Stomach (tissue), 9 donors: ENCODE data around the gene RUNX1. TPM values are rescaled to one million over a fixed set of nuclear protein-coding genes. Genes with fewer than 3 reads are reported as not detected.

Experiments used
- DNase-seq, 2 donors: peaks; one replicate each; pipeline versions ENCODE4 v3.0.0 to v3.0.0-alpha.2; 2013 to 2019
- H3K27ac ChIP-seq, 5 donors: fragments of 200-600 bp in 4 of 5; sonication (generic) in 4 of 5; one replicate each; pipeline ENCODE4 v1.5.1; 2013 to 2019; ENCODE audit warnings: mild to moderate bottlenecking in 1 of 5, moderate library complexity in 1 of 5
- H3K27me3 ChIP-seq, 3 donors: fragments of 200-600 bp; sonication (generic); one replicate each; pipeline ENCODE4 v1.5.1; 2017 to 2019; ENCODE audit warnings: mixed run types in 1 of 3
- H3K36me3 ChIP-seq, 4 donors: fragments of 200-600 bp; sonication (generic); 1 replicate in 3 of 4; 2 replicates in 1 of 4; pipeline ENCODE4 v1.5.1; 2016 to 2019
- H3K4me1 ChIP-seq, 4 donors: fragments of 200-600 bp; sonication (generic); one replicate each; pipeline ENCODE4 v1.5.1; 2016 to 2019
- H3K4me3 ChIP-seq, 4 donors: fragments of 200-600 bp; sonication (generic) in 3 of 4; one replicate each; pipeline ENCODE4 v1.5.1; 2016 to 2019; ENCODE audit warnings: mild to moderate bottlenecking in 1 of 4
- H3K9me3 ChIP-seq, 4 donors: fragments of 200-600 bp; sonication (generic); one replicate each; pipeline ENCODE4 v1.5.1; 2016 to 2019
- CTCF ChIP-seq, 7 experiments: fragments of 450-650 bp in 4 of 7; fragments of 200-600 bp in 3 of 7; sonication (generic) in 3 of 7; IDR thresholded peaks; one replicate each; pipeline ENCODE4 v1.5.1; 2016 to 2019; ENCODE audit warnings: antibody characterized with exemption in 7 of 7, control low read depth in 2 of 7, mild to moderate bottlenecking in 1 of 7
- EP300 ChIP-seq: sonication (generic); formaldehyde crosslinking; IDR thresholded peaks from one replicate; pipeline ENCODE4 v1.6.1; 2017; ENCODE audit warnings: antibody characterized with exemption
- POLR2A ChIP-seq, 4 donors: fragments of 450-650 bp; IDR thresholded peaks; one replicate each; pipeline ENCODE4 v1.6.1; 2016; ENCODE audit warnings: antibody characterized with exemption in 4 of 4, control low read depth in 2 of 4, mild to moderate bottlenecking in 1 of 4, moderate library complexity in 1 of 4
- POLR2AphosphoS5 ChIP-seq, 3 donors: sonication (generic); formaldehyde crosslinking; IDR thresholded peaks; one replicate each; pipeline ENCODE4 v1.6.1; 2016; ENCODE audit warnings: antibody characterized with exemption in 3 of 3
- WGBS, 5 donors: extraction: QIAGEN DNeasy Blood & Tissue Kit in 3 of 5; methylation state at CpG; one replicate each; pipeline versions ENCODE4 v1.1.5 to v1.1.7; 2013 to 2018; 5-methylcytosine and 5-hydroxymethylcytosine counted together
- intact Hi-C: fragments of 100-400 bp; cut with DNase I; formaldehyde crosslinking; loops from one replicate; pipeline ENCODE4 v1.15.1; 2023; ENCODE audit warnings: low total_unique reads
- polyA plus RNA-seq, 3 donors: library from polyadenylated mRNA; stranded (reverse); fragments of 200-250 nt; gene quantifications; one replicate each; pipeline ENCODE4 v1.2.3, GENCODE V29; 2013
- total RNA-seq, 5 donors: library from RNA; depleted of rRNA; stranded (reverse); fragments of >200 nt; gene quantifications; one replicate each; pipeline versions ENCODE4 v1.1.0 to v1.2.3, GENCODE V29; 2014 to 2016
- donor health status: healthy with polysubstance abuse.
- donor health status: Bipolar disorder and iron deficiency.
- donor health status: healthy.

The RUNX1 gene
- total and polyA plus RNA-seq, 8 donors, result 8.0 to 213 (median 40.0) TPM

- 75 to 83% (median 82%) methylated on average over 16 of the region's 16 CpGs for WGBS, 5 donors
- DNase-seq, result no peak
- Histone ChIP-seq H3K4me3 (no peak overlapping the region), H3K27me3 (no peaks in the 10 kb centered on the region), H3K9me3 (no peaks in the 10 kb centered on the region), H3K27ac (peak overlapping the region in 1 of 5 donors; percentile 51), H3K36me3 (no peaks in the 10 kb centered on the region), H3K4me1 (peaks cover 0 to 6% (median 2%) of the 10 kb centered on the region in 4 donors)
- intact Hi-C loops, result no loop called here
- TF ChIP-seq CTCF (IDR thresholded peaks at IDR 0.05) (no peak), EP300 (no peak), POLR2A (IDR thresholded peaks at IDR 0.05) (no peak), POLR2AphosphoS5 (IDR thresholded peaks at IDR 0.05) (no peak)
Measured at GRCh38 chr21:34962586-34963222, 86.4 kb downstream of the RUNX1 start.

- TF ChIP-seq CTCF (IDR thresholded peaks at IDR 0.05), result no peak
- TF ChIP-seq POLR2A (IDR thresholded peaks at IDR 0.05), result no peak
- no peak for TF ChIP-seq EP300
- TF ChIP-seq POLR2AphosphoS5 (IDR thresholded peaks at IDR 0.05), result no peak
- intact Hi-C loops, result no loop called here
- peaks cover 0 to 4% (median 2%) of the 10 kb centered on the region in 4 donors for H3K4me1 ChIP-seq
- DNase-seq, result no peak
- H3K4me3 ChIP-seq, result no peak overlapping the region
- H3K36me3 ChIP-seq, result no peaks in the 10 kb centered on the region
- peak overlapping the region in 1 of 5 donors; percentile 51 for H3K27ac ChIP-seq
- 60 to 78% (median 73%) methylated on average over 2 of the region's 2 CpGs for WGBS, 5 donors
- no peaks in the 10 kb centered on the region for H3K9me3 ChIP-seq
- H3K27me3 ChIP-seq, result no peaks in the 10 kb centered on the region
Measured at GRCh38 chr21:34962136-34962535, 87.0 kb downstream of the RUNX1 start.

GRCh38 chr21:34960687-34961086, 88.4 kb downstream of the RUNX1 start:
- TF ChIP-seq EP300 (no peak), POLR2AphosphoS5 (IDR thresholded peaks at IDR 0.05) (no peak), CTCF (IDR thresholded peaks at IDR 0.05) (no peak), POLR2A (IDR thresholded peaks at IDR 0.05) (no peak)
- WGBS, 5 donors, result 60 to 68% (median 65%) methylated on average over 2 of the region's 2 CpGs
- no peaks in the 10 kb centered on the region for H3K27me3 ChIP-seq
- intact Hi-C loops, result no loop called here
- no peaks in the 10 kb centered on the region for H3K36me3 ChIP-seq
- no peak for DNase-seq
- H3K4me1 ChIP-seq, result peaks cover 0 to 3% (median 0%) of the 10 kb centered on the region in 4 donors
- no peak overlapping the region for H3K4me3 ChIP-seq
- no peaks in the 10 kb centered on the region for H3K9me3 ChIP-seq
- peak overlapping the region in 1 of 5 donors; percentile 7 for H3K27ac ChIP-seq

GRCh38 chr21:34959607-34960006, 89.5 kb downstream of the RUNX1 start:
- Histone ChIP-seq H3K36me3 (no peaks in the 10 kb centered on the region), H3K27ac (no peak overlapping the region), H3K27me3 (no peaks in the 10 kb centered on the region), H3K4me3 (no peak overlapping the region), H3K4me1 (no peaks in the 10 kb centered on the region), H3K9me3 (no peaks in the 10 kb centered on the region)
- TF ChIP-seq POLR2AphosphoS5 (IDR thresholded peaks at IDR 0.05) (no peak), EP300 (no peak), CTCF (IDR thresholded peaks at IDR 0.05) (no peak), POLR2A (IDR thresholded peaks at IDR 0.05) (no peak)
- no peak for DNase-seq
- intact Hi-C loops, result no loop called here
- WGBS, 5 donors, result 76 to 96% (median 84%) methylated on average over 1 of the region's 1 CpG
